ENCODE results near the gene MTCP1.

Gene MTCP1

GRCh38 chrX:155070975-155071693, at the start of gene MTCP1, which contains the start of the genes BRCC3 and CMC4:
Gene MTCP1 (minus strand): TSS chrX:155071136. CDS start chrX:155066010, 5,126 bp downstream.
Gene BRCC3 (plus strand): TSS chrX:155071508. CDS start chrX:155071528, 20 bp downstream.
Gene CMC4 (minus strand): TSS chrX:155071136. CDS start chrX:155064023, 7,113 bp downstream.
- no peak for TF ChIP-seq CTCF (IDR thresholded peaks at IDR 0.05; ENCODE audit: insufficient read depth, low read depth, low read length, missing control alignments)
- peak within 1 kb of the TSS; percentile 86 for H3K4me3 ChIP-seq (ENCODE audit: low read depth, low read length)

GRCh38 chrX:155115174-155115819, 44.4 kb upstream of the MTCP1 start:
- DNase-seq (ENCODE audit: low read depth): no peak
- no peak overlapping the region for H3K4me3 ChIP-seq (ENCODE audit: low read depth, low read length)
- TF ChIP-seq CTCF (IDR thresholded peaks at IDR 0.05; ENCODE audit: insufficient read depth, low read depth, low read length, missing control alignments): no peak

More at GRCh38 chrX:155070975-155071693, at the start of gene MTCP1, which contains the start of the genes BRCC3 and CMC4:
- DNase-seq (ENCODE audit: low read depth): peak; percentile 92

- no peak overlapping the region for H3K4me3 ChIP-seq (ENCODE audit: low read depth, low read length)
- no peak for DNase-seq (ENCODE audit: low read depth)
- TF ChIP-seq CTCF (IDR thresholded peaks at IDR 0.05; ENCODE audit: insufficient read depth, low read depth, low read length, missing control alignments): no peak
Measured at GRCh38 chrX:155113097-155113496, 42.2 kb upstream of the MTCP1 start.

GRCh38 chrX:155112171-155112570, 41.2 kb upstream of the MTCP1 start:
- no peak overlapping the region for H3K4me3 ChIP-seq (ENCODE audit: low read depth, low read length)
- DNase-seq (ENCODE audit: low read depth): no peak
- no peak for TF ChIP-seq CTCF (IDR thresholded peaks at IDR 0.05; ENCODE audit: insufficient read depth, low read depth, low read length, missing control alignments)

- DNase-seq (ENCODE audit: low read depth): no peak
- no peak for TF ChIP-seq CTCF (IDR thresholded peaks at IDR 0.05; ENCODE audit: insufficient read depth, low read depth, low read length, missing control alignments)
- no peak overlapping the region for H3K4me3 ChIP-seq (ENCODE audit: low read depth, low read length)
Measured at GRCh38 chrX:155108427-155108826, 37.5 kb upstream of the MTCP1 start.

- TF ChIP-seq CTCF (IDR thresholded peaks at IDR 0.05; ENCODE audit: insufficient read depth, low read depth, low read length, missing control alignments): no peak
- H3K4me3 ChIP-seq (ENCODE audit: low read depth, low read length): no peak overlapping the region
- DNase-seq (ENCODE audit: low read depth): no peak
Measured at GRCh38 chrX:155105919-155106318, 35.0 kb upstream of the MTCP1 start.
